T-helper 2 cell (primary cell): ENCODE data around the gene OR13C2.
"Not testable (repeated sequence)": the region's sequence is repeated elsewhere in the genome, so short reads cannot be mapped to it uniquely, and the experiment has no call there.

Source experiments
- DNase-seq, 5 experiments: peaks; one replicate each; pipeline versions ENCODE4 v3.0.0 to v3.0.0-alpha.2; 2012 to 2022
- total RNA-seq, 2 donors: gene quantifications; one replicate each; lab custom pipeline; 2026; lab: John Stamatoyannopoulos, UW

OR13C2 gene, protein sequence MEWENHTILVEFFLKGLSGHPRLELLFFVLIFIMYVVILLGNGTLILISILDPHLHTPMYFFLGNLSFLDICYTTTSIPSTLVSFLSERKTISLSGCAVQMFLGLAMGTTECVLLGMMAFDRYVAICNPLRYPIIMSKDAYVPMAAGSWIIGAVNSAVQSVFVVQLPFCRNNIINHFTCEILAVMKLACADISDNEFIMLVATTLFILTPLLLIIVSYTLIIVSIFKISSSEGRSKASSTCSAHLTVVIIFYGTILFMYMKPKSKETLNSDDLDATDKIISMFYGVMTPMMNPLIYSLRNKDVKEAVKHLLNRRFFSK
- 0 reads per million in 2 donors for total RNA-seq

DNA sequence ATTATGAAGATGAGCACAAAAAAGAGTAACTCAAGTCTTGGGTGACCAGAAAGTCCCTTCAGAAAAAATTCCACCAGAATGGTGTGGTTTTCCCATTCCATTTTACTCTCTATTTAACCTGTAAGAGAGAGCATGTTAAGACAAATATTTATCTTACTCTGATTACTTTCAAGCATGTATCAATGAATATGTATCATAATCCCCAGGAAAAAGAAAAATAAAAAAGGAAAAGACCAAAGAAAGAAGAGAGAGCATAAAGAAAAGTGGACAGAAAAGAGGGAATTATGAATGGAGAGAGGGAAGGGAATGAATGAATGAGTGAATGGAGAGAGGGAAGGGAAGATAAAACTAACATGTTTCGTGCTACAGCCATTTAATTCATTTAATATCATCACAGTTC, at the start of gene OR13C2:
OR13C2 (minus strand) TSS at position 101 of the 400 bp plus-strand sequence; CDS start at position 101, 0 bp downstream.
- not testable (repeated sequence) for DNase-seq

DNA sequence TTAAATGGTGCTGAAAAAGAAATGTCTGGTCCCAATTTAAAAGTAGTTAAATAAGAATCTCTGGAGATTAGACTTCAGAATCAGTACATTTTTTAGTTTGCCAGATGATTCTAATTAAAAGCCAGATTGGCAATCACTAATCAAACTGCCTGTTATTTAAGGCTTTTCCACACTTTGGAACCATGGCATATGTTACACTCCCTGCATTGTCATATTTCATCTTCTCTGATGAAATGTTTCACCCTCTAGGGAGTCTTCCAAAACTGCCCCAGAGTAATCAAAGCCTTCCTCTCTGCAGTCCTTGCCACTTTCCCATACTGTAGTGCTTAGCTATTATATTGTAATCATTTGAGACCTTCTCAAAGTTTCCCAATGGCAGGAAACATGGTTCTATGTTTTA, 30.0 kb upstream of the OR13C2 start:
- DNase-seq: no peak

DNA sequence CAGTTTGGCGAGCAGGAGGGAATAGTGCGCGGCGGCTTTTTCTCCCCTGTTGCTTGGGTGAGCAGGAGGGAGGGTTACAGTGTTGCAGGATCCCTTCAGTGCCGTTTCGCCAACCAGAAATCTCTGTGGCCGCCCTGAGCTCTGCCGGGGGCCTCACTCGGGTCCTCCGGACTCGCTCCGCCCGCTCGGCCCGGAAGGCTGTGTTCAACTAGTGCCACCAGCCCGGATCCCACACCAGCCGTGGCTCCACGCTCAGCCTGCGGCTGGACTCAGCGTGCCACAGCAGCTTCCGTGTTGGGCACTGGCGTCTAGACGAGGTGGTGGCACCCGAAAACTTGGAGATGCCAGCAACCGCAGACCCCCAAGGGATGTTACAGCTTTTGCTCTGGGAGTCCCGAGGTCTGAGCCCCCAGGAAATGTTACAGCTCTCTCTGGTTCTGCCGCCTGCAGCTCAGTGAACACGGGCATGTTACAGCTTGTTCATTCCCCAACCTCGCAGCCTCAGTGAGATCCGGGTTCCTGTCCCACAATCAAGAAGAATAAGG, 28.6 kb upstream of the OR13C2 start:
- DNase-seq: no peak

DNA sequence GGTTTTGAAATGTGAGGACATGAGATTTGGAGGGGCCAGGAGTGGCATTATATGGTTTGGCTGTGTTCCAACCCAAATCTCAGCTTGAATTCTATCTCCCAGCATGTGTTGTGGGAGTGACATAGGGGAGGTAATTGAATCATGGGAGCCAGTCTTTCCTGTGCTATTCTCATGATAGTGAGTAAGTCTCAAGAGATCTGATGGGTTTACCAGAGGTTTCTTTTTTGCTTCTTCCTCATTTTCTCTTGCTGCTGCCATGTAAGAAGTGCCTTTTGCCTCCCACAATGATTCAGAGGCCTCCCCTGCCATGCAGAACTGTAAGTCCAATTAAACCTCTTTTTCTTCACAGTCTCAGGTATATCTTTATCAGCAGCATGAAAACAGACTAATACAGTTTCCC, 20.5 kb upstream of the OR13C2 start:
- DNase-seq: not testable (repeated sequence)

DNA sequence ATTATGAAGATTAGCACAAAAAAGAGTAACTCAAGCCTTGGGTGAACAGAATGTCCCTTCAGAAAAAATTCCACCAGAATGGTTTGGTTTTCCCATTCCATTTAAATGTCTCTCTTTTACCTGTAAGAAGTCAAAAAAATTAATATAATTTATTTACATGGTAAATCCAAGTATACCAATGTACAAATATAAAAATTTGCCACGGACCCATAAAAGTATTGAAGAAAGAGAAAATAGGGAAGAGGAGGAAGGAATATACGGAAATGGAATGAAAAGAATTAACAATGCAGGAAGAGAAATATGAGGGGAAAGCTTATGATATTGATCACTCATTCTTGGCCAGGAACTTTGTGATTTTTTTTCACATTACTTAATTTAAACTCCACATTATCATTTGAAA, 12.7 kb upstream of the OR13C2 start, which contains the start of gene OR13C9:
OR13C9 (minus strand) TSS at position 101 of the 400 bp plus-strand sequence; CDS start at position 101, 0 bp downstream.
- DNase-seq: no peak

DNA sequence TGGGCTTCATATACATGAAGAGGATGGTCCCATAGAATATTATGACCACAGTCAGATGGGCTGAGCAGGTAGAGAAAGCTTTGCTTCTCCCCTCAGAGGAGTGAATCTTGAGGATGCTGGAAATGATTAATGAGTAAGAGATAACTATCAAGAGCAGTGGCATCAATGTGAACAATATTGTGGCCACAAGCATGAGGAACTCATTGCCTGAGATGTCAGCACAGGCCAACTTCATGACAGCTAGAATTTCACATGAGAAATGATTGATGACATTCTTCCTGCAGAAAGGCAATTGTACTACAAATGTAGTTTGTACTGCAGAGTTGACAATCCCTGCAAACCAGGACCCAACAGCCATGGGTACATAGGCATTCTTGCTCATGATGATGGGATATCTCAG, 12.0 kb upstream of the OR13C2 start:
- no peak for DNase-seq

DNA sequence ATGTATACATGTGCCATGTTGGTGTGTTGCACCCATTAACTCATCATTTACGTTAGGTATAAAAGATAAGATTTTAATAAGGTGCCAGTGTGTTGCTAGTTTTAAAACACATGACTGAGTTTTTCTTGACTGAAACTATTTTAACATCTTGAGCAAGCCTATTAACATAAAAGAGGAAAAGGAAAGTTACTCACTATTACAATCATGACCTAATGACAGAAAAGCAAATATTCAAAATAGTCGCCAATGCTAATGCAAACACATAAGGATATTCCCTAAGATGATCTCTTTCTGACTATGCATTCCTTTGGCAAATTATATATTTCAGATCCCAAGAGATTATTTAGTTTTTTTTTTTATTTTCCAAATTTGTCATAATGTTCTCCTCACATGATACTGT, 5.8 kb upstream of the OR13C2 start:
- DNase-seq: no peak

DNA sequence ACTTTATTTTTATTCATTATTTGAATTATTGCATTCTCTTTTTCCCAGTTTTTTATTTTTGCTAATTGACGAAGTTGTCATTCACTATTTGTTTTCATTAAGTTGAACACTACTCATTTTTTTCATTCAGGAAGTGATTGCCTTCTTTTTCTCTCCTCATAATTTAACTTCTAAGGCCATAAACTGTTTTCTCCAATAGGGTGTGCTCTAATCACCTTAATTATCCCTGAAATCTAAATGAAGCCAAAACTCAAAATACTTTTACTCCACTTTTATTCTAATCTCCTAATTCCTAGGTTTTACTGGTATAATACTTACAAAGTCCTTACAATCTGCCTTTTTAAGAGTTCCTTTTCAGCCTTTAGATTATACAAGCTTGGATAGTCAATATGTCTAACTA, 2.9 kb upstream of the OR13C2 start:
- no peak for DNase-seq

DNA sequence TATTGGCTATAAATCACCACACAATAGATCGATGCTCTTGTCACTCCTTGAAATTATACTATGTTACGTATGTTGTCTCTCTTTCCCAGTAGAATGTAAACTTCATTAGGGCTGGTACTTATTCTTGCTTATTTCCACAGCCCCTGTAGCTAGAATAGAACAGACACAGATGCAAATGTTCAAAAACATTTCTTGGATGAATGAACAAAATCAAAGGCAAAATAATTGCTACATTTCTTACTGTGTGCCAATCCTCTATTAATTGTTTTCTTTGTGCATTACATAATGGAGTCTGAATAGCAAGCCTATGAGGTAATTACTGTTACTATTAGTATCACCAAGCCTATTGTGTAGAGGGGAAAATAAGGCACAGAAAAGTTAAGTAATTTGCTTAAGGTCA, 725 bp upstream of the OR13C2 start:
- DNase-seq: no peak

DNA sequence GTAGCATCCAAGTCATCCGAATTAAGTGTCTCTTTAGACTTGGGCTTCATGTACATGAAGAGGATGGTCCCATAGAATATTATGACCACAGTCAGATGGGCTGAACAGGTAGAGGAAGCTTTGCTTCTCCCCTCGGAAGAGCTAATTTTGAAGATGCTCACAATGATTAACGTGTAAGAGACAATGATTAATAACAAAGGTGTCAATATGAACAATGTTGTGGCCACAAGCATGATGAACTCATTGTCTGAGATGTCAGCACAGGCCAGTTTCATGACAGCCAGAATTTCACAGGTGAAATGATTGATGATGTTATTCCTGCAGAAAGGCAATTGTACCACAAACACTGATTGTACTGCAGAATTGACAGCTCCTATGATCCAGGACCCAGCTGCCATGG, 626 bp downstream of the OR13C2 start:
- no peak for DNase-seq

DNA sequence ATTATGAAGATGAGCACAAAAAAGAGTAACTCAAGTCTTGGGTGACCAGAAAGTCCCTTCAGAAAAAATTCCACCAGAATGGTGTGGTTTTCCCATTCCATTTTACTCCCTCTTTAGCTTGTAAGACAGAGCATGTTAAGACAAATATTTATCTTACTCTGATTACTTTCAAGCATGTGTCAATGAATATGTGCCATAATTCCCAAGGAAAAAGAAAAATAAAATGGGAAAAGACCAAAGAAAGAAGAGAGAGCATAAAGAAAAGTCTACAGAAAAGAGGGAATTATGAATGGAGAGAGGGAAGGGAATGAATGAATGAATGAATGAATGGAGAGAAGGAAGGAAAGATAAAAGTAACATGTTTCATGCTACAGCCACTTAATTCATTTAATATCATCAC, 6.1 kb downstream of the OR13C2 start, which contains the start of gene OR13C5:
OR13C5 (minus strand) TSS at position 101 of the 400 bp plus-strand sequence; CDS start at position 101, 0 bp downstream.
- DNase-seq: not testable (repeated sequence)

DNA sequence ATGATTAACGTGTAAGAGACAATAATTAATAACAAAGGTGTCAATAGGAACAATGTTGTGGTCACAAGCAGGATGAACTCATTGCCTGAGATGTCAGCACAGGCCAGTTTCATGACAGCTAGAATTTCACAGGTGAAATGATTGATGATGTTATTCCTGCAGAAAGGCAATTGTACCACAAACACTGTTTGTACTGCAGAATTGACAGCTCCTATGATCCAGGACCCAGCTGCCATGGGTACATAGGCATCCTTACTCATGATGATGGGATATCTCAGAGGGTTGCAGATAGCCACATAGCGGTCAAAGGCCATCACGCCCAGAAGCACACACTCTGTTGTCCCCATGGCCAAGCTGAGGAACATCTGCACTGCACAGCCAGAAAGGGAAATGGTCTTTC, 6.7 kb downstream of the OR13C2 start:
- DNase-seq: not testable (repeated sequence)

DNA sequence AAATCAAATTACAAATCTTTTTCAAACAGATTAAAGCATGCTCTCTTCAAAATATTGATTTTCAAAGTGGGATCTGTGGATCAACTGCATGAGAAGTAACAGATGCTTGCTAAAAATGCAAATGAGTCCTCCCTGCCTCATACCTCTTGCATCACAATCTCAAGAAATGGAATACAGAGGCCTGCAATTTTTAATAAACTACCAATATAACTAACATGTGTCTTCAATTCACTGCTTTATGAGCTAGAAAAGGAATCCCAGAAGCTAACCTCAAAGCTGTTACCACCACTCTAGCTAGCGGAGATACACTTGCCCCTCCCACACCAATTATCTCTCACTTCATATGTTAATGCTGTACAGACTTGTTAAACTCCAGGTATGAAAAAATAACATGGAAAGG, 15.8 kb downstream of the OR13C2 start:
- DNase-seq: no peak

DNA sequence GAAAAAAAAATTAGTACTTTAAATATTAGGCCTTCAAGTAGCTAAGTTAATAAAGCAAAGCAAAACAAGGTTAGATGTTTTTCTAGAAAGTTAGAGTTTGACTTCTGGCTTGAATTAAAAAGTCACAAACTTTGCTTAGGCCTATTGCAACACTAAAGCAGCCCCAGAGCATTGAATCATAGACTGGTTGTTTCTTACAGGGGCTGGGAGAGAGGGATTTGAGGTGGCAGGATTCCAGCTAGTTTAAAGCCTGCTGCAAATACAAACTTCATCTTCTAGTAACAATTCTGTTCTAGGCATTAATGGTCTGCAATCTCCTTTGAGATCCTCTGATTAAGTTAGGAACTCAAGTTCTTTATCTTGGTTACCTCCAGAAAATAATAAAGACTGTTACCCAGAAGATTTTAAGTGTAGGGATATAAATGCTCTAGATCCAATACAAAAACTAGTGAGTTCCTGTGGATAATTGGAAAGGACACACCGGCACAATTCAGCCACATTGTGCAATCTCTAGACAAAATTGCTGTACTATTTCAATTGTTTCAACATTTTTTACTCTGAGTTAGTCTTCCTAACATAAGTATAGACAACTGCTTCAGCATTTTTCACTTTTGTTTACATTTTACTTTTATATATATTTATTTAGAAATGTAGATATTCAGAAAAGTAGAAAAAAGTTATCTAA, 18.8 kb downstream of the OR13C2 start:
- no peak for DNase-seq

DNA sequence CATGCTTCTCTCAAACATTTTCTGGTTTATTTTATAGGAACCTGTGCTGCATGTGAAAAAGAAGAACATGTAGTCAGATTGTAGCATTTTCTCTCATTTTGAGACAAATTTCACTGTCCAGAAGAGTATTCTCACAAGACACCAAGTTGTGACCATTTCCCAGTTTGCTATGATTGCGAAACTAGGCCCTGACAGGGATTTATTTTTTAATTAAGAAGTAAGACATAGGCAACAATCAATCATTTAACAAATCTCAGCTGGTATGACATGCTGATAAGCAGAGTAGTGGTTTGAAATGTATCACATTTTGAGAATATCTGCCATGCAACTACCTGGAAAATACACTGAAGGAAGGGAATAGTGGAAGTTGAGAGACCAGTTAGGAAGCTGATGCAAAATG, 24.9 kb downstream of the OR13C2 start:
- DNase-seq: no peak

DNA sequence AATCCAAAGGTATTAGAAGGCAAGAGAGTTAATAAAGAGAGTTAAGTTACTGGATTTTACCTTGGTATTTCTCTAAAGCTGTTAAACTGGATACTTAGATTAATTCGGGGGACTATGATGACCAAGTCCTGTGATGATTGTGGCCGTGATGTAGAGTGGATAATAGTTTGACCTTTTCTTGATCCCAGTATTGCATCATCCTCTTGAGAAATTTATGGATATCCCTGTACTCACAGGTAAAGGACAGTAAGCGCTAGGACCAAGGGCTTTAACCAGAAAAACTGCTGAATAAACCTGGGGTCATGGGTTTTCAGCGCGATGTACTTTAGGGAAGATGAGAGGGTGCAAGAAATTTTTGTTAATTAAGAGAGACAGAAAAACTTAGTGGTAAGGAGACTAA, 28.2 kb downstream of the OR13C2 start:
- DNase-seq: no peak

DNA sequence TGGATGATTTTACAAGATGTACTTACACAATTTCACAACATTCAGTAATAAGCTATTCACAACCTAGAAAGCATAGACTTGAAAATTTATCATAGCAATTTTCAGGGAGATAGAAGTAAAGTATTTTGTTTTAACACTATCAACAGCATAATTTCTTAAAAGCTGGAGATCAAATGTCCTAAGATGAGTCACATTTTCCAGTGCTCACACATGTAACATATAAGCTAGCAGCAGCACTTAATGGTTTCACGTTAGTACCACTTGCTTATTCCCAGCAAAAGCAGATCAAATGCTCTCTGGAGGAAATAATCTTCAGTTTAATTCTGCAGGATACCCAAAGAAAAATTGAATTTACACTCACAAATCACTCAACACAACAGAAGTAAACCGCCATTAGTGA, 30.0 kb downstream of the OR13C2 start:
- no peak for DNase-seq

DNA sequence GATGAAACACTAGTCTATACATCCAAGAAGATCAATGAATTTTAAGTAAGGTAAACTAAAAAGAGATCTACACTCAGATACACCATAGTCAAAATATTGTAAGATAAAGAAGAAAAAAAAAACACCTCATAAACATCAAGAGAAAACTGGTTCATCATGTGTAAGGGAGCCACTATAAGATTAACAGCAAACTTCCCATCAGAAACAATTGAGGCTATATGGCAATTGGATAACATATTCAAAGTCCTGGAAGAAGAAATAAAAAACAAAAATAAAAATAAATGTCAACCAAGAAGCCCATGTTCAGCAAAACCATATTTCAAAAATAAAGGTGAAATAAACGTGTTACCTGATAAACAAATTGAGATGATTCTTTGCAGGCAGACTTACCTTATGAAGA, 32.8 kb downstream of the OR13C2 start:
- no peak for DNase-seq

DNA sequence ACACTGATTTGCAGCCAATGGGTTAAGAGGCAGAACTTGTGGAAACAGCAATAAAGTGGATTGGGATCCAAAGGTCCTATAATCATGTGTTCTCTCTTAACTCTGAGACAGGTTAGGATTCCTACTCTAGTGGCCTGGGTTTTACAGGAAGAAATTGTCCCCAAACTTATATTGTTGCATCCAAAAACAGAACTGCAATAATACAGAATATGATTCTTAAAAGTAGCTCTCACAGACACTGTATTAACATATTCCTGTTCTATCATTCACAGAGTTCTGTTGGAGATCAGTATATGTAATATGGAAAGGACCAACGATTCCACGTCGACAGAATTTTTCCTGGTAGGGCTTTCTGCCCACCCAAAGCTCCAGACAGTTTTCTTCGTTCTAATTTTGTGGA, 36.6 kb downstream of the OR13C2 start, which contains the start of gene OR13C8:
OR13C8 (plus strand) TSS at position 301 of the 400 bp plus-strand sequence; CDS start at position 301, 0 bp downstream.
- no peak for DNase-seq

DNA sequence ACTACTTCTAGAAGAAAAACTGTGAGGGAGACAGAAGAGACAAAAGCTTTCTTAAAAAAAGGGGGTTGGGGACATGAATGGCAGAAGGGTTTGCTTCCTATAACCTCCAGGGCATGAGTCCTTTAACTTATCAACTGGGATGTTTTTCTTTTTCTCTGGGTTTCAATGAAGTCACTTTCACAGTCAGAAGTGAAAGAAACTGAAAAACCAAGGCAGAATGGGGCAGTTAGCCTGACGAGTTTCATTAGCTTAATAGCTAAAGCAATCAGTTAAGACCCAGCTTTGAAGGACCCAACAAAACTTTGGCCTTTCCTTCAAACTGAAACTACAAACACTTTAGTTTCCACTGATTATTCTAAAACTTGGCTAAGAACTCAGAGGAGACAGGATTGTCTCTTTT, 41.1 kb downstream of the OR13C2 start:
- DNase-seq: no peak

DNA sequence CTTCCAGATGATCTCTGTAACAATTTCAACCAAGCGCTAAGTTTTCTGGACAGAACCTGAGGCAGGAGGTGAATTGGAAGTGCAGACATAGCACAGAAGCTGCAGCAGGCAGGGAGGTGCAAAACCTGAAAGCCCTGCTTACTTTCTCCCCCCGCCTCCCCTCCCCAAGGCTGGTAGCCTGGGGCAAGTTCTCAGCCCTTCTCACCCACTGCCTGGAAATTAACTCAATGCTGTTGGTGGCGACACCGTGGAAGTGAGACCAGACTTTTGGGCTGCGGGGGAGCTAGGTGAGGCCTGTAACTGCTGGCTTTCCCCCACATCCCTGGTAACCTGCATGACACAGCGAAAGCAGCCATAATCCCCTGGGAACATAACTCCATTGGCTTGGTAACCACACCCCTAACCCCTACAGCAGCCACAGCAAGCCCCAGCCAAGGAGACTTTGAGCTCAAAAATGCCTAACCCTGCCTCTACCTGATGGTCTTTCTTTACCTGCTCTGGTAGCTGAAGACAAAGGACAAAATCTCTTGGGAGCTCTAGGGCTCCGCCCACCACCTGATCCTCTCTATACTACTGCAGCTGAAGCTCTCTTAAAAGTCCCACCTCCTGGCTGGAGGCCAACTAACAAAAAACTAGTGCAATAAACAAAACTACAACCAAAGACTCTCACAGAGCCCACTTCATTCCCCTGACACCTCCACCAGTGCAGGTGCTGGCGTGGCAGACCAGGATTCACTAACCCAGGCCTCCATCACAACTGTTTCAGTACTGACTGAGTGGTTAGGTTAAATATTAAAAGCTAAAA, 48.4 kb downstream of the OR13C2 start:
- DNase-seq: no peak

DNA sequence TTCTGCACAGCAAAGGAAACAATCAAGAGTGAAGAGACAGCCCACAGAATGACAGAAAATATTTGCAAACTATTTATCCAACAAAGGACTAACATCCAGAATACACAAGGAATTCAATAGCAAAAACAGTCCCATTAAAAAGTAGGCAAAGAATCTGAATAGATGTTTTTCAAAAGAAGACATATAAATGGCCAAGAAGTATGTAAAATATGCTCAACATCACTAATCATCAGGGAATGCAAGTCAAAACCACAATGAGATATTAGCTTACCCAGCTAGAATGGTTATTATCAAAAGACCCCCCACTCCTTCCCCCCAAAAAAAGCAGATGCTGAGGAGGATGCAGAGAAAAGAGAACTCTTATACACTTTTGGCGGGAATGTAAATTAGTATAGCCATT, 49.9 kb downstream of the OR13C2 start:
- no peak for DNase-seq
